Osteoblast (primary cell): ENCODE measurements around the gene DPYSL4. TPM values are rescaled to one million over a fixed set of nuclear protein-coding genes. Genes with fewer than 3 reads are reported as not detected.

Experiments used
- DNase-seq: peaks from one replicate; pipeline ENCODE4 v3.0.0; 2011; ENCODE audit warnings: low spot score, mixed read lengths; ENCODE audit not compliant: insufficient read length; ENCODE audit errors: missing footprints
- H2AFZ ChIP-seq: 2 replicates; pipeline ENCODE4 v1.6.0; 2011; ENCODE audit warnings: mild to moderate bottlenecking, low read length
- H3K27ac ChIP-seq: 2 replicates; pipeline ENCODE4 v1.5.1; 2011; ENCODE audit warnings: mild to moderate bottlenecking, low read depth, low read length, moderate library complexity
- H3K27me3 ChIP-seq: 2 replicates; pipeline ENCODE4 v1.6.0; 2012; ENCODE audit warnings: mild to moderate bottlenecking, control low read depth, inconsistent platforms, low read length, moderate library complexity; ENCODE audit not compliant: insufficient read depth
- H3K36me3 ChIP-seq: 2 replicates; pipeline ENCODE4 v1.5.1; 2011; ENCODE audit warnings: mild to moderate bottlenecking, low read length, control low read depth, moderate library complexity; ENCODE audit not compliant: insufficient read depth
- H3K4me1 ChIP-seq: 2 replicates; pipeline ENCODE4 v1.5.1; 2011; ENCODE audit warnings: mild to moderate bottlenecking, low read length, control low read depth, moderate library complexity; ENCODE audit not compliant: insufficient read depth
- H3K4me2 ChIP-seq: 2 replicates; pipeline ENCODE4 v1.6.0; 2011; ENCODE audit warnings: mild to moderate bottlenecking, low read length; ENCODE audit not compliant: insufficient read depth
- H3K4me3 ChIP-seq: fragments of 200-600 bp; sonication (generic); 3 replicates; pipeline ENCODE4 v1.5.1; 2012; ENCODE audit warnings: mild to moderate bottlenecking, low read length, inconsistent platforms; ENCODE audit not compliant: insufficient read depth
- H3K79me2 ChIP-seq: 2 replicates; pipeline ENCODE4 v1.6.0; 2012; ENCODE audit warnings: mild to moderate bottlenecking, low read length, control low read depth, inconsistent platforms; ENCODE audit not compliant: insufficient read depth
- H3K9me3 ChIP-seq: 2 replicates; pipeline ENCODE4 v1.5.1; 2011; ENCODE audit warnings: low read depth, low read length, control low read depth
- H4K20me1 ChIP-seq: 2 replicates; pipeline ENCODE4 v1.6.0; 2012; ENCODE audit warnings: mild to moderate bottlenecking, low read length, control low read depth; ENCODE audit not compliant: insufficient read depth
- total RNA-seq: library from RNA; depleted of rRNA; stranded (reverse); fragments of >200 nt; gene quantifications from 2 replicates; pipeline ENCODE4 v1.2.3, GENCODE V29; 2012
- TF ChIP-seq, protein P1 (sequence below): IDR thresholded peaks from 2 replicates; pipeline ENCODE4 v1.5.1; 2011; ENCODE audit warnings: mild to moderate bottlenecking, low read depth, low read length, moderate library complexity; ENCODE audit errors: extremely low read depth

DPYSL4 gene
- total RNA-seq, 1 donor = 0.72 TPM

DNA sequence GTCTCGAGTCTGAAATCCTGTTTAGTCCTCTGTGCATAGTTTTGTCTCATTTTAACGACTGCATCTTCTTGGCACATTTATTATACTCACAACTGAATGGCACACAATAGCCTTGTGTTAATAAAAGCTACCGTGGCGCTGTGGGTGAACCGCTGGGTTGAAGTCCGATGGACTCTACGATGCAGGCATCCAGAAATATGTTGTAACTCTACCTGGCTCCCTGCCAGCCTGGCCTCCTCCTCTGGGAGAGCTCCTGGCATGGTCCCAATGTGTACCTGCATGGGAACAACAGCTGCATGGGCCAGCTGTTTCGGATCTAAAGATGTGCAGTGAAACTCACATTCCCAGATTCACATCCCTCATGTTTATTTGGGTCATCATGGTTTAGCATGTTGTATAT is 3.7 kb upstream of the DPYSL4 start:
- H3K27ac ChIP-seq = no peak overlapping the region
- no peaks in the 10 kb centered on the region for H3K79me2 ChIP-seq
- peaks cover 43% of the 10 kb centered on the region for H3K27me3 ChIP-seq
- H3K36me3 ChIP-seq = no peaks in the 10 kb centered on the region
- H3K4me1 ChIP-seq = no peaks in the 10 kb centered on the region
- H4K20me1 ChIP-seq = peaks cover 1% of the 10 kb centered on the region
- no peak overlapping the region for H2AFZ ChIP-seq
- no peak overlapping the region for H3K4me3 ChIP-seq
- TF ChIP-seq, protein P1, sequence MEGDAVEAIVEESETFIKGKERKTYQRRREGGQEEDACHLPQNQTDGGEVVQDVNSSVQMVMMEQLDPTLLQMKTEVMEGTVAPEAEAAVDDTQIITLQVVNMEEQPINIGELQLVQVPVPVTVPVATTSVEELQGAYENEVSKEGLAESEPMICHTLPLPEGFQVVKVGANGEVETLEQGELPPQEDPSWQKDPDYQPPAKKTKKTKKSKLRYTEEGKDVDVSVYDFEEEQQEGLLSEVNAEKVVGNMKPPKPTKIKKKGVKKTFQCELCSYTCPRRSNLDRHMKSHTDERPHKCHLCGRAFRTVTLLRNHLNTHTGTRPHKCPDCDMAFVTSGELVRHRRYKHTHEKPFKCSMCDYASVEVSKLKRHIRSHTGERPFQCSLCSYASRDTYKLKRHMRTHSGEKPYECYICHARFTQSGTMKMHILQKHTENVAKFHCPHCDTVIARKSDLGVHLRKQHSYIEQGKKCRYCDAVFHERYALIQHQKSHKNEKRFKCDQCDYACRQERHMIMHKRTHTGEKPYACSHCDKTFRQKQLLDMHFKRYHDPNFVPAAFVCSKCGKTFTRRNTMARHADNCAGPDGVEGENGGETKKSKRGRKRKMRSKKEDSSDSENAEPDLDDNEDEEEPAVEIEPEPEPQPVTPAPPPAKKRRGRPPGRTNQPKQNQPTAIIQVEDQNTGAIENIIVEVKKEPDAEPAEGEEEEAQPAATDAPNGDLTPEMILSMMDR = no peak
- H3K4me2 ChIP-seq = no peak overlapping the region
- DNase-seq = no peak
- H3K9me3 ChIP-seq = no peaks in the 10 kb centered on the region

DNA sequence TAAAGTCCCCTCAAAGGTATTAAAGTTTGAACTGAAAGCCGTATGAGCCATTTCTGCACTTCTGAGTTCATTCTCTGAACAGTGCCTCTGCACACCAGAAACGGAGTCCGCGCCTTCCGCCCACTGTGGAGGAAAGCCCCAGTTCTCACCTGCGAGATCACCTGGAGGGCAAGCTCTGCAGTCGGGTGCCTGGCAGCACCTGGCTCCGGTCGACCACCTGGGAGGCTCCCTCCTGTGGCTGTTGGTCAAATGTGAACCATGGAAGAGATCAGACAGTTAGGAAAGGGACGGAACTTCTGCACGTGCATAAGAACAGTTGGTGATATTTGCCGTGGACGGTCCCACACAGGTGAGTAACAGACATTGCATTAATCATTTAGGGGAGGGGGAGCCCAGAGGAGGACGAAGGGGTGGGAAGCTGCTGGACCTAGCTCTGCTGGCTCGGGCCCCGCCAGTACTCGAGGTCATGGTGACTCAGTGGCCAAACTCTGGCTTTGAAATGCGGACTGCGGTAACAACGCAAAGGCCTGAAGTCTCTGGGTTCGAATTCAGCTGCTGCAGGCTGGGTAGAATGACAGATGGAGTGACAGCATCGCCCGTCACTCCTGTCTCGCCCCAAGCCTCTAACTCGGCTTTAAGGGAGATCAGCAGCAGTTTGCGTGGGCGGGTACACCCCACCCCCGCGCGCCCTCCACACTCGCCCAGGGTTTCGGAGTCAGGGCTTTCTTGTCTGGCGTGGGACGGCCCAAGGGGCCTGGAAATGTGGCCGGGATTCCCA is 1.7 kb upstream of the DPYSL4 start:
- Histone ChIP-seq H3K27me3 (peaks cover 51% of the 10 kb centered on the region), H3K4me1 (no peaks in the 10 kb centered on the region), H3K4me2 (no peak overlapping the region), H4K20me1 (peaks cover 3% of the 10 kb centered on the region), H3K79me2 (no peaks in the 10 kb centered on the region), H2AFZ (no peak overlapping the region), H3K36me3 (no peaks in the 10 kb centered on the region), H3K4me3 (no peak overlapping the region), H3K9me3 (no peaks in the 10 kb centered on the region), H3K27ac (no peak overlapping the region)
- no peak for DNase-seq
- TF ChIP-seq, protein P1 = no peak

DNA sequence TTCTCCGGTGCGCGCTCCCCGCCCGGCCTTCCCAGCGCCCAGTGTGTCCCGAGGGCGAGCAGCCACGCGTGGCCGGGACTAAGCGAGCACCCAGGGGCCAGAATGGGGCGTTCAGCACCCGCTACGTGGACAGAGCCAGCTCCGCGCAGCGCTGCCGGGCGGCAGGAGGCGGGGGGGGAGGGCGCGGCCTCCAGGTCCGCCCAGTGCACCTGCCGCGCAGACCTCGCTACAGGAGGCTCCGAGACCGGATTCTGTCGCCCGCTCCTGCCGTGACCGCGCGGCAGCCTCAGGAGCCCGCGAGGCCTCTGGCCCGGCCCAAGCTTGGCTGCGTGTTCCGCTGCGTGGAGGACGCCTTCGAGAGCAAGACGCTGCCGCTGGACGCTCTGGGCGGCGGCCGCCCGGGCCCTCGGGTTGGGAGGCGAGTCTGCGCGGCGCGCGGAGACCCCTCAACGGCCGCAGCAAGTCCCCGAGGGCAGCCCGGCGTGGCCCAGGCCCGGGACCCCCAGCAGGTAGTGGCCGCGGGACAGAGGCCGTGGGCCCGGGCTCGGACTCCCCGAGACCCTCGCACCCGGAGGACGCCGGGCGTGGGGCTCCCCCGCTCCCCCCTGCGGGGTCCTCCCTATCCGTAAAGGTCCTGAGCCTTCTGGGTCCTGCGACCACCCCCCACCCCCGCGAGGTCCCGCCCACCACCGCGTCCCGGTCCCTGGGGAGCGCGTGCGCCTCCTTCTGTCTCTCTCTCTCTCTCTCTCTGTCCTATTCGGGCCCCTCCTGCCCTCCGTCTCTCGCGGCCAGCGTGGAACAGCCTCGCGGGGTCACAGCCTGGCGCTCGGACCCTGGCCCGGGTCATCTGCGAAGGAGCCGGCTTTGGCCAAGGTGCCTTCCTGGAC is 904 bp upstream of the DPYSL4 start:
- no peaks in the 10 kb centered on the region for H3K4me1 ChIP-seq
- H3K9me3 ChIP-seq = no peaks in the 10 kb centered on the region
- H3K27me3 ChIP-seq = peaks cover 51% of the 10 kb centered on the region
- H3K79me2 ChIP-seq = no peaks in the 10 kb centered on the region
- no peaks in the 10 kb centered on the region for H3K36me3 ChIP-seq
- H4K20me1 ChIP-seq = peaks cover 3% of the 10 kb centered on the region
- H2AFZ ChIP-seq = no peak overlapping the region
- H3K4me3 ChIP-seq = no peak overlapping the region
- H3K27ac ChIP-seq = no peak overlapping the region
- H3K4me2 ChIP-seq = no peak overlapping the region
- TF ChIP-seq, protein P1 = no peak
- DNase-seq = peak; percentile 95
